Hepatocyte (in vitro differentiated cells): ENCODE data around the gene TPX2. TPM values are rescaled to one million over a fixed set of nuclear protein-coding genes. Genes with fewer than 3 reads are reported as not detected.

Experiments used
- DNase-seq: peaks from one replicate; pipeline ENCODE4 v3.0.0-alpha.2; 2016; ENCODE audit warnings: low spot score
- H2AFZ ChIP-seq: fragments of 200-600 bp; sonication (generic); 2 replicates; pipeline ENCODE4 v1.6.0; 2016; ENCODE audit warnings: antibody characterized with exemption, mild to moderate bottlenecking
- H3K27ac ChIP-seq: fragments of 200-600 bp; sonication (generic); 2 replicates; pipeline ENCODE4 v1.5.1; 2016; ENCODE audit warnings: mild to moderate bottlenecking
- H3K27me3 ChIP-seq: fragments of 200-600 bp; sonication (generic); 2 replicates; pipeline ENCODE4 v1.6.1; 2016
- H3K36me3 ChIP-seq: fragments of 200-600 bp; sonication (generic); replicated peaks from 2 replicates; pipeline ENCODE4 v1.5.1; 2016; ENCODE audit warnings: low read depth; ENCODE audit not compliant: insufficient read depth
- H3K4me1 ChIP-seq: fragments of 200-600 bp; sonication (generic); 2 replicates; pipeline ENCODE4 v1.5.1; 2016; ENCODE audit warnings: mild to moderate bottlenecking, moderate library complexity; ENCODE audit not compliant: insufficient read depth
- H3K4me2 ChIP-seq: fragments of 200-600 bp; sonication (generic); 2 replicates; pipeline ENCODE4 v1.6.0; 2016
- H3K4me3 ChIP-seq: fragments of 200-600 bp; sonication (generic); 2 replicates; pipeline ENCODE4 v1.5.1; 2016; ENCODE audit warnings: mild to moderate bottlenecking
- H3K79me2 ChIP-seq: fragments of 200-600 bp; sonication (generic); 2 replicates; pipeline ENCODE4 v1.6.0; 2017; ENCODE audit warnings: mild to moderate bottlenecking
- H3K9me2 ChIP-seq: fragments of 200-600 bp; sonication (generic); replicated peaks from 2 replicates; pipeline ENCODE4 v1.6.0; 2017; ENCODE audit warnings: mild to moderate bottlenecking; ENCODE audit not compliant: insufficient read depth
- H3K9me3 ChIP-seq: fragments of 200-600 bp; sonication (generic); 2 replicates; pipeline ENCODE4 v1.5.1; 2016; ENCODE audit warnings: low read depth, mild to moderate bottlenecking
- H4K20me1 ChIP-seq: fragments of 200-600 bp; sonication (generic); 2 replicates; pipeline ENCODE4 v1.6.0; 2016; ENCODE audit warnings: mild to moderate bottlenecking; ENCODE audit not compliant: insufficient read depth, poor library complexity, severe bottlenecking
- EZH2 ChIP-seq: fragments of 200-600 bp; sonication (generic); IDR thresholded peaks from 2 replicates; pipeline ENCODE4 v1.6.1; 2016; ENCODE audit warnings: antibody characterized with exemption, mild to moderate bottlenecking, borderline replicate concordance
- EZH2phosphoT487 ChIP-seq: fragments of 200-600 bp; sonication (generic); IDR thresholded peaks from one replicate; pipeline ENCODE4 v1.6.1; 2018; ENCODE audit warnings: antibody characterized with exemption, mild to moderate bottlenecking, low read depth, moderate library complexity; ENCODE audit not compliant: unreplicated experiment, severe bottlenecking
- WGBS: methylation state at CpG from one replicate; pipeline ENCODE4 v1.1.6; 2016; ENCODE audit warnings: low lambda C conversion rate; ENCODE audit errors: missing lambda C conversion rate; 5-methylcytosine and 5-hydroxymethylcytosine counted together
- polyA plus RNA-seq: library from polyadenylated mRNA; unstranded; fragments of >200 nt; fragmentation: Nextera tagmentation; extraction: Ambion mirVana; gene quantifications from 2 replicates; pipeline ENCODE4 v1.2.1, GENCODE V29; 2016
- total RNA-seq: library from RNA; depleted of rRNA; stranded (reverse); fragments of >200 nt; gene quantifications from 2 replicates; pipeline ENCODE4 v1.2.3, GENCODE V29; 2014
- TF ChIP-seq, protein P1 (sequence below): fragments of 200-600 bp; sonication (generic); IDR thresholded peaks from 2 replicates; pipeline ENCODE4 v1.5.1; 2016; ENCODE audit warnings: antibody characterized with exemption, mild to moderate bottlenecking; ENCODE audit not compliant: poor library complexity

The TPX2 gene, protein sequence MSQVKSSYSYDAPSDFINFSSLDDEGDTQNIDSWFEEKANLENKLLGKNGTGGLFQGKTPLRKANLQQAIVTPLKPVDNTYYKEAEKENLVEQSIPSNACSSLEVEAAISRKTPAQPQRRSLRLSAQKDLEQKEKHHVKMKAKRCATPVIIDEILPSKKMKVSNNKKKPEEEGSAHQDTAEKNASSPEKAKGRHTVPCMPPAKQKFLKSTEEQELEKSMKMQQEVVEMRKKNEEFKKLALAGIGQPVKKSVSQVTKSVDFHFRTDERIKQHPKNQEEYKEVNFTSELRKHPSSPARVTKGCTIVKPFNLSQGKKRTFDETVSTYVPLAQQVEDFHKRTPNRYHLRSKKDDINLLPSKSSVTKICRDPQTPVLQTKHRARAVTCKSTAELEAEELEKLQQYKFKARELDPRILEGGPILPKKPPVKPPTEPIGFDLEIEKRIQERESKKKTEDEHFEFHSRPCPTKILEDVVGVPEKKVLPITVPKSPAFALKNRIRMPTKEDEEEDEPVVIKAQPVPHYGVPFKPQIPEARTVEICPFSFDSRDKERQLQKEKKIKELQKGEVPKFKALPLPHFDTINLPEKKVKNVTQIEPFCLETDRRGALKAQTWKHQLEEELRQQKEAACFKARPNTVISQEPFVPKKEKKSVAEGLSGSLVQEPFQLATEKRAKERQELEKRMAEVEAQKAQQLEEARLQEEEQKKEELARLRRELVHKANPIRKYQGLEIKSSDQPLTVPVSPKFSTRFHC
- total RNA-seq, result 22.9 and 23.9 TPM in 2 replicates
- 16.3 and 18.5 TPM in 2 replicates for polyA plus RNA-seq

DNA sequence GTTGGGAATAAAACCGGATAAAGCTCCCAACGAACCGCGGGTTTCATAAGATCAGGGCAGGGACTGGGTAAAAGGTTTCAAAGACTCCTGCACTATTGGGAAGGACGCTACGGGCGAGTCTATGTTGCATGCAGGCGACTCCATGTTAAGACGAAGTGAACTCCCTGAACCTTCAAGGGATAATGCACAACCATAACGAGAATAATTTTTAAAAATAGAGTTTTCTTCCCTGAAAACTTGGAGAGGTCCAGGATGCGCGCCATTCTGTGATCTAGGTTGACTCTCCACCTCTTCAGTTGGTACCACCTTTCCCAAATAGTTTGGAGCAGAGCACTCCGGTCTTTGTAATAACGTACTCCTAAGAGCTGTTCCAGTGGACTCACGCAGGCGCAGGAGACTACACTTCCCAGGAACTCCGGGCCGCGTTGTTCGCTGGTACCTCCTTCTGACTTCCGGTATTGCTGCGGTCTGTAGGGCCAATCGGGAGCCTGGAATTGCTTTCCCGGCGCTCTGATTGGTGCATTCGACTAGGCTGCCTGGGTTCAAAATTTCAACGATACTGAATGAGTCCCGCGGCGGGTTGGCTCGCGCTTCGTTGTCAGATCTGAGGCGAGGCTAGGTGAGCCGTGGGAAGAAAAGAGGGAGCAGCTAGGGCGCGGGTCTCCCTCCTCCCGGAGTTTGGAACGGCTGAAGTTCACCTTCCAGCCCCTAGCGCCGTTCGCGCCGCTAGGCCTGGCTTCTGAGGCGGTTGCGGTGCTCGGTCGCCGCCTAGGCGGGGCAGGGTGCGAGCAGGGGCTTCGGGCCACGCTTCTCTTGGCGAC is at the start of gene TPX2:
TPX2 (plus strand) TSS at position 562 of the 821 bp plus-strand sequence. CDS start 18,187 bp downstream, outside the sequence.
- Histone ChIP-seq H3K36me3 (no peaks in the 10 kb centered on the region), H3K9me3 (no peaks in the 10 kb centered on the region), H3K9me2 (no peaks in the 10 kb centered on the region), H3K27me3 (no peaks in the 10 kb centered on the region), H3K4me3 (peak within 1 kb of the TSS; percentile 61), H4K20me1 (no peaks in the 10 kb centered on the region), H3K27ac (peak within 1 kb of the TSS; percentile 79), H2AFZ (peak within 1 kb of the TSS; percentile 51), H3K4me1 (peaks cover 17% of the 10 kb centered on the region), H3K79me2 (peaks cover 47% of the 10 kb centered on the region), H3K4me2 (peak within 1 kb of the TSS; percentile 83)
- TF ChIP-seq EZH2, result no peak
- TF ChIP-seq, protein P1, sequence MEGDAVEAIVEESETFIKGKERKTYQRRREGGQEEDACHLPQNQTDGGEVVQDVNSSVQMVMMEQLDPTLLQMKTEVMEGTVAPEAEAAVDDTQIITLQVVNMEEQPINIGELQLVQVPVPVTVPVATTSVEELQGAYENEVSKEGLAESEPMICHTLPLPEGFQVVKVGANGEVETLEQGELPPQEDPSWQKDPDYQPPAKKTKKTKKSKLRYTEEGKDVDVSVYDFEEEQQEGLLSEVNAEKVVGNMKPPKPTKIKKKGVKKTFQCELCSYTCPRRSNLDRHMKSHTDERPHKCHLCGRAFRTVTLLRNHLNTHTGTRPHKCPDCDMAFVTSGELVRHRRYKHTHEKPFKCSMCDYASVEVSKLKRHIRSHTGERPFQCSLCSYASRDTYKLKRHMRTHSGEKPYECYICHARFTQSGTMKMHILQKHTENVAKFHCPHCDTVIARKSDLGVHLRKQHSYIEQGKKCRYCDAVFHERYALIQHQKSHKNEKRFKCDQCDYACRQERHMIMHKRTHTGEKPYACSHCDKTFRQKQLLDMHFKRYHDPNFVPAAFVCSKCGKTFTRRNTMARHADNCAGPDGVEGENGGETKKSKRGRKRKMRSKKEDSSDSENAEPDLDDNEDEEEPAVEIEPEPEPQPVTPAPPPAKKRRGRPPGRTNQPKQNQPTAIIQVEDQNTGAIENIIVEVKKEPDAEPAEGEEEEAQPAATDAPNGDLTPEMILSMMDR, result peak; percentile 7
- DNase-seq, result peak; percentile 100
- WGBS, result under 1% methylated on average over 54 of the region's 54 CpGs

DNA sequence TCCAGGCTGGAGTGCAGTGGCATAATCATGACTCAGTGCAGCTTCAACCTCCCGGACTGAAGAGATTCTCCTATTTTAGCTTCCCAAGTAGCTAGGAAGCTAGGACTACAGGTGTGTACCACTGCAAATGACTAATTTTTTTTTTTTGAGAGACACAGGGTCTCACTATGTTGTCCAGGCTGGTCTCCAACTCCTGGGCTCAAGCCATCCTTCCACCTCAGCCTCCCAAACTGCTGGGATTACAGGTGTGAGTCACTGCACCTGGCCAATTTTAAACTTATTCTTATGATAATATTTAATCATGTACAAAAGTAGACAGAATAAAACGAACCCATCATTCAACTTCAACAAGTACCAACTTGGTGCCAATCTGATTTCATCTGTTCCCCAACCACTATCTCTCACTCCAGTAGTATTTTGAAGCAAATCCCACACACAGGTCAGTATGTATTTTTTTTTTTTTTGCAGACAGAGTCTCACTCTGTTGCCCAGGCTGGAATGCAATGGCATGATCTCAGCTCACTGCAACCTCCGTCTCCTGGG is 48.9 kb upstream of the TPX2 start:
- no peak overlapping the region for H3K4me2 ChIP-seq
- H2AFZ ChIP-seq, result no peak overlapping the region
- WGBS, result 97% methylated on average over 3 of the region's 3 CpGs
- DNase-seq, result no peak
- H3K27ac ChIP-seq, result no peak overlapping the region
- no peaks in the 10 kb centered on the region for H3K9me2 ChIP-seq
- peaks cover 19% of the 10 kb centered on the region for H4K20me1 ChIP-seq
- peaks cover 96% of the 10 kb centered on the region for H3K79me2 ChIP-seq
- peaks cover 4% of the 10 kb centered on the region for H3K4me1 ChIP-seq
- no peaks in the 10 kb centered on the region for H3K27me3 ChIP-seq
- H3K4me3 ChIP-seq, result no peak overlapping the region
- no peaks in the 10 kb centered on the region for H3K36me3 ChIP-seq
- TF ChIP-seq, protein P1, result no peak
- TF ChIP-seq EZH2phosphoT487 (no peak), EZH2 (no peak)
- no peaks in the 10 kb centered on the region for H3K9me3 ChIP-seq

DNA sequence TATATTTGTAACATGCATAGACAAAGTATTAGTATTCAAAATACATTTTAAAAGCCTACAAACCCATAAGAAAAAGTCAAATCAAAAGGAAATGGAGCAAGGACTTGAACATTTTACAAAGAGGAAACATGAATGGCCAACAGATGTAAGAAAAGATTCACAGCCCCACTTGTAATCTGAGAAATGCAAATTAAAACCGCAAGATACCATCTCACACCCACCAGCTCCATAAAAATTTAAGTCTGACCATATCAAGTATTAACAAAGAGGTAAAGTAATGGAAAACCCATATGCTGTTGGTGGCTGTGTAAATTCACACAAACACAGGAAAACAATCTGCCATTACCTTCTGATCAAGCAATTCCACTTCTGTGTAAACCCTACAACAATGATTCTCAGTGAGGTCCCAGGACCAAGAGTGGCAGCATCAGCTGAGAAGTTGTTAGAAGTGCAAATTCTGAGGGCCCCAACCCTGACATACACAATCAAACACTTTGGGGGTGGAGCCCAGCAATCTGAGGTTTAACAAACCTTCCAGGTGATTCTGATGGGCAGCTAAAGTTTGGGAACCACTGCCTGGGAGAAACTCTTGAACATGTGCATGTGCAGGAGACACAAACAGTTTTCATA is 47.3 kb upstream of the TPX2 start:
- DNase-seq, result no peak
- Histone ChIP-seq H3K4me1 (peaks cover 14% of the 10 kb centered on the region), H3K9me3 (no peaks in the 10 kb centered on the region), H3K4me2 (no peak overlapping the region), H3K4me3 (no peak overlapping the region), H3K79me2 (peaks cover 96% of the 10 kb centered on the region), H4K20me1 (peaks cover 17% of the 10 kb centered on the region), H3K36me3 (no peaks in the 10 kb centered on the region), H3K9me2 (no peaks in the 10 kb centered on the region), H3K27ac (peak overlapping the region; percentile 3), H3K27me3 (no peaks in the 10 kb centered on the region), H2AFZ (no peak overlapping the region)
- TF ChIP-seq EZH2, result no peak
- TF ChIP-seq EZH2phosphoT487, result no peak
- TF ChIP-seq, protein P1, result no peak
- WGBS, result 64% methylated on average over 1 of the region's 1 CpG
